Stomach (tissue), 8 donors: ENCODE data around the gene ZNF169. TPM values are rescaled to one million over a fixed set of nuclear protein-coding genes. Genes with fewer than 3 reads are reported as not detected.

Experiments used
- polyA plus RNA-seq, 3 donors: library from polyadenylated mRNA; stranded (reverse); fragments of 200-250 nt; gene quantifications; one replicate each; pipeline ENCODE4 v1.2.3, GENCODE V29; 2013
- total RNA-seq, 5 donors: library from RNA; depleted of rRNA; stranded (reverse); fragments of >200 nt; gene quantifications; one replicate each; pipeline versions ENCODE4 v1.1.0 to v1.2.3, GENCODE V29; 2014 to 2016
- donor health status: healthy with polysubstance abuse.
- donor health status: Bipolar disorder and iron deficiency.
- donor health status: healthy.

The ZNF169 gene
- total and polyA plus RNA-seq, 8 donors = 0.93 to 13.2 (median 3.1) TPM

Other genes starting within 250 kb of the ZNF169 start
- gene PTPDC1, start 174.8 kb upstream of the ZNF169 start, total RNA-seq = 10 to 100 TPM in 3 of 5 donors, 1 to 10 TPM in 2; 7.2 to 45.0 (median 13.6) TPM
- 1 to 10 TPM; 2.8 to 5.8 (median 2.9) TPM for gene PTPDC1, start 174.8 kb upstream of the ZNF169 start, polyA plus RNA-seq
- not detected for gene NUTM2F, start 69.3 kb downstream of the ZNF169 start, total RNA-seq
- gene NUTM2F, start 69.3 kb downstream of the ZNF169 start, polyA plus RNA-seq = not detected